Measurements from ENCODE around the gene ABCB6.

DNA sequence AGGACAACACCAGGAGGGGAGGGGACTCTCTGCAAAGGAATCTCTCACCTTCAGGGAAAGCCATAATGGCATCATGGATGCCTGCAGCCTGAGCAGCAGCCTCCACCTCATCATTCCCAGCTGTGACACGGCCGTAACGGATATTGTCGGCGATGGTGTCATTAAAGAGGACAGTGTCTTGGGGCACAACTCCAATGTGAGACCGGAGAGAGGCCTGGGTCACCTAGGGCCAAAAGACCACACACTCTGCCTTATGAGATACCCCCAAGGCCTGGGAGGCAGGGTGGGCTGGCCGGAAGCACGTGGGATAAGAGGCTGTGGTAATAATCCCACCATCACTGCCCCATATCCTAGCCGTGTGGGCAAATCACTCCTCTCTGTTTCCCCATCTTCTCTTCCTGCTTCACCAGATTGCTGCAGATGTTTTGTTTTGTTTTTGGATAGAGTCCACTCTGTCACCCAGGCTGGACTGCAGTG lies 7.8 kb downstream of the ABCB6 start:
- TF ChIP-seq GATA2 (IDR thresholded peaks at IDR 0.05; ENCODE audit: low read depth, low read length) (no peak), GATA3 (IDR thresholded peaks at IDR 0.05; ENCODE audit: low read depth, low read length) (no peak)
